Stimulated activated CD4-positive, alpha-beta T cell treated with anti-CD3 and anti-CD28 coated beads, Interleukin-12 subunit alpha, Interleukin-12 subunit beta, amount 100 ng/mL, for 24 hours (primary cell): ENCODE measurements around the gene RNF168.
"Not testable (repeated sequence)": the region's sequence is repeated elsewhere in the genome, so short reads cannot be mapped to it uniquely, and the experiment has no call there.

Source experiments
- DNase-seq, 2 experiments: peaks; one replicate each; pipeline ENCODE4 v3.0.0-alpha.2; 2020; ENCODE audit warnings: low read depth in 2 of 2

Gene RNF168

GRCh38 chr3:196471551-196471950 is 32.0 kb downstream of the RNF168 start:
- no peak for DNase-seq

GRCh38 chr3:196470182-196470581 is 33.4 kb downstream of the RNF168 start:
- DNase-seq, result not testable (repeated sequence)

- no peak for DNase-seq
Observed at GRCh38 chr3:196463804-196464203, 39.8 kb downstream of the RNF168 start.

- no peak for DNase-seq
Observed at GRCh38 chr3:196463478-196463756, 40.2 kb downstream of the RNF168 start.

- DNase-seq, result not testable (repeated sequence)
Observed at GRCh38 chr3:196462680-196463477, 40.7 kb downstream of the RNF168 start.

DNA sequence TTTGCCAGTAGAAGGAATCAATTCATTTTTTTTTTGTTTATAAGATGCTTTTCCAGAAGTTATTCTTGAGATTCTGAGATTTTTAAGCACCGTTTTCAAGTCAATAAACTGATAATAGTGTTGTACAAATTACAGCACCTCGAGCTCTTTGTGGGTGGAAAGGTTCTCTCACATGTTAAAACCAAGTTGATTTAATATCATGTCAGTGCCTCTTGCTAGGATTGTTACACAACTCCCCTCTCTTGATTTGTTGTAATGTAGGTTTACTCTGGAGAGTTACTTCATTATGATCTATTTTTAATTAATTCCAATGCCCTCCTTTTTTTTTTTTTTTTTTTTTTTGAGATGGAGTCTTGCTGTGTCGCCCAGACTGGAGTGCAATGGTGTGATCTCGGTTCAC is 45.5 kb downstream of the RNF168 start:
- no peak for DNase-seq

GRCh38 chr3:196457470-196457869 is 46.1 kb downstream of the RNF168 start:
- not testable (repeated sequence) for DNase-seq

DNA sequence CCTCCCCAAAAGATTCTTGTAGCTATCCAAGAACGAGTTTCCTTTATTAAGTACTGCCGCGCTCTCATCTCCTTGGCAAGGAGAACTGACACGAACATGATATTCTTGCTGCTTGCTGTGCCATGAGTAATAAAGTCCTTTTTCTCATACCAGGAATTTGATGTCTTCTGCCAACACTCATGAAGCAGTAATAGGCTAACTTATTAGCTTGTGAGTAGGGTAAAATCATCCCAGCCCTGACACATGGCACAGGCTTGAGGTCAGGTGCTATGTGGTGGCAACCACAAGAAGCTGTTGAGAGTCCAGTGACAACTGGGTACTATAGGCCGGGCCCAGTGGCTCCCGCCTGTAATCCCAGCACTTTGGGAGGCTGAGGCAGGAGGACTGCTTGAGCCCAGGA is 48.6 kb downstream of the RNF168 start:
- no peak for DNase-seq

GRCh38 chr3:196445391-196445790 is 58.2 kb downstream of the RNF168 start:
- DNase-seq, result not testable (repeated sequence)

- no peak for DNase-seq
Observed at GRCh38 chr3:196444500-196444894, 59.1 kb downstream of the RNF168 start.

DNA sequence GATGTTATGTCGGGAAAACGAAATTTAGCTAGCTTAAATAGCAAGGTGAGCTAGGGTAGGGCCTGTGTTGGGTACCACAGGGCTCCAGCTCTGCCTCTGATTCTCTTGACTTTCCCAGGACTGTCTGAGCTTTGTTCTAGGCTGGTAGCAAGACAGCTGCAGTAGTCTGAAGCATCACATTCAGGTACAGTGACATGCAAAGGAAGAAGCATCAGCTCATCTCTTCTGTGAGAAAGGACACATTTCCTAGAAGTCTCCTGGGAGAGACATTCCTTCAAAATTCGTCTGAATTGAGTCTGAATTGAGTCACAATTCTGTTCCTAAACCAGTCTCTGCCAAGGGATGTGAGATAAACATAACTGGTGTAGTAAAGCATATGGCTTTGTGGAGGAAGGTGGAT is 62.9 kb downstream of the RNF168 start:
- no peak for DNase-seq

- no peak for DNase-seq
Observed at GRCh38 chr3:196440041-196440537, 63.5 kb downstream of the RNF168 start.

DNA sequence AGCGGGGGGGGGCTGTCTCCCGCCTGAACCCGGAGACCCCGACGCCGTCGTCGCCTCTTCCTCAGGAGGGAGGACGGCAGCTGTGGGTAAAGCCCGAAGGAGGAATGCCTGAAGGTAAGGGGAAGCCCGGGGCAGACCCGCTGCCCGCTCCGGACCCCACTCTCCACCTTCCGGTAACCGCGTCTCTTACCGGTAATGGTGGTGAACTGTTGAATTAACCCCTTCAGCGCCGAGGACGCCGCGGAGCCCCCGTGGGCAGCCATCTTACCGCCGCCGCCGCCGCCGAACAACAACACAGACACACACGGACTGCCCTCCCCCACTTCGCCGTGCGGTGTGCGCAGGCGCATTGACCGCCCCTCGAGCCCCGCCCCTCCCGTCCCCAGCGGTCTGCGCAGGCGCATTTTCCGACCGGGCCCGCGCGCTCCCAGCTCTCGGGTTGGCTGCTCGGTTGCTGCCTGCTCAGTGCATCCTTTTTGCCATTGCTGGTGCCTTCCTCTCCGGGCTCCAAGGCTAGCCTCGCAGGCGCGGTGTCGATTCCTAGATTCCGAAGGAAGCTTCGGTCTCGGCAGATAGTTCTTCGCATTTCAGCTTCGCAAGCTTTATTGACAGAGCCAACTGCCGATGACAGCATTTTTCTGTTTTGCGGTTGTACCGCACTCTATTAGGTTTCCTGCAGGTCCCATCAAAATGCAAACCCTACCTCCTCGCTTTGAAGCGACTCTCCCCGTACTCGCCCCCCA is 71.3 kb downstream of the RNF168 start, which contains the start of gene UBXN7:
TSS of gene UBXN7 (minus strand) at position 291 of the 743 bp plus-strand sequence. CDS start at position 263, 28 bp downstream.
- peak; percentile 93 to 94 for DNase-seq

DNA sequence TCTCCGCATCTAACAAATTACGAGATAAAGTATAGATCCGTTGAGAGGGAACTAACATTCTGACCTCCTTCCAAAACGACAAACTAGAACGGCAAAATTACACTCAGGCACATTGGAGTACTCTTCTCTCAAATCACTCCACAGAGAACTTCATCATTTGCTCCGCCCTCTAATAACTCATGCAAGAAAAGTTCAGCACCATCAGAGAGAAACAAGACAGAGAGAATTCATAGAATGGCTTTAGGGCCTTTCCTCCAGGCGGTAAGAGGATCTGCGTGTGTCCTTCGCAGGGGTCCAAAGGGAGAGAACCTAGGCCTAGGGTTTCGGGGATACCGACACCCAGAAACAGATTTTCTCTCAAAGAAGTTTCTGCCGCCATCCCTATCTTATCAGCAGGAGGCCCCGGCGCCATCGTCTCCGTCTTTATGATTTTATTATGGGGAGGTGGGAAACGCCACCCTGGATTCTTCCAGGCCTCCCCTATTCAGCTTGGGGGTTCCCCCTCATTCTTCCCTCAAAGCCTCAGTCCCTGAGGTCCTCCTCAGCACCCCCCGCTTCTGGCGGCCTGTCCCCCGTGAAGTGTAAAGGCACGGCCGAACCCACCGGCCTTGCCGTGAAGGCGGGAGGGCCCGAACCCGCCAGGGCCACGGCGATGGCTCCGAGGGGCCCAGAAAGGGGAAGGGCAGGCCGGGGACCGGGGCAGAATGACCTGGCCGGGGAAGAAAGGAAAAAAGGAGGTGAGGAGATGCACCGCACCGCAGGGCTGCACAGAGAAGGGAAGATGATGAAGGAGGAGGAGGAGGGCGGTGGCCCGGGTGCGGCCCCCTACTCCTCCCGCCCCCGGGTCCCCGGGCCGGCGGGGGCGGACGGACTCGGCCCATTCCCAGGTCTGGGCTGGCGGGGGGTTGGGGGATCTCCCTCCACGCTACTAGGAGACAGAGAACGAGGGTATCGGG is 72.1 kb downstream of the RNF168 start:
- peak in 1 of 2 experiments; percentile 2 for DNase-seq

DNA sequence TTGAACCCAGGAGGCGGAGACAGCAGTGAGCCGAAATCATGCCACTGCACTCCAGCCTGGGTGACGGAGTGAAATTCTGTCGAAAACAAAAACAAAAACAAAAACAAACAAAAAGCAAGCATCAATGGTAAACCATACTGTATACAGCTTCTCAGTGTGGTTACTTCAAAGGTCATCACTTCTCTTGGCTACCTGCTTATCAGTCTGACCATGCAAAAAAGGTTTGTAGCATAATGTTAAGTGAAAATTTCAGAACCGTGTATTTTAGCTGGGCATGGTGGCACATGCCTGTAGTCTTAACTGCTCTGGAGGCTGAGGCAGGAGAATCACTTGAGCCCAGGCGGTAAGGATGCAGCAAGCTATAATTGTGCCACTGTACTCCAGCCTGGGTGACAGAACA is 75.5 kb downstream of the RNF168 start:
- DNase-seq, result no peak

DNA sequence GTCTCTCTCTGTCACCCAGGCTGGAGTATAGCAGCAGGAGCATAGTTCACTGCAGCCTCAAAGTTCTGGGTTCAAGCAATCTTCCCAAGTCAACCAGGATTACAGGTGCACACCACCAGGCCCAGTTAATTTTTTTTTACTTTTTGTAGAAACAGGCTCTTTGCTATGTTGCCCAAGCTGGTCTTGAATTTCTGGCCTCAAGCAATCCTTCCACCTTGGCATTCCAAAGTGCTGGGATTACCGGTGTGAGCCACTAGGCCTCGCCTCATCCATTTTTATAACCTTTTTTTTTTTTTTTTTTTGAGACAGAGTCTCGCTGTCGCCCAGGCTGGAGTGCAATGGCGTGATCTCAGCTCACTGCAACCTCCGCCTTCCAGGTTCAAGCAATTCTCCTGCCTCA is 79.1 kb downstream of the RNF168 start:
- not testable (repeated sequence) for DNase-seq

DNA sequence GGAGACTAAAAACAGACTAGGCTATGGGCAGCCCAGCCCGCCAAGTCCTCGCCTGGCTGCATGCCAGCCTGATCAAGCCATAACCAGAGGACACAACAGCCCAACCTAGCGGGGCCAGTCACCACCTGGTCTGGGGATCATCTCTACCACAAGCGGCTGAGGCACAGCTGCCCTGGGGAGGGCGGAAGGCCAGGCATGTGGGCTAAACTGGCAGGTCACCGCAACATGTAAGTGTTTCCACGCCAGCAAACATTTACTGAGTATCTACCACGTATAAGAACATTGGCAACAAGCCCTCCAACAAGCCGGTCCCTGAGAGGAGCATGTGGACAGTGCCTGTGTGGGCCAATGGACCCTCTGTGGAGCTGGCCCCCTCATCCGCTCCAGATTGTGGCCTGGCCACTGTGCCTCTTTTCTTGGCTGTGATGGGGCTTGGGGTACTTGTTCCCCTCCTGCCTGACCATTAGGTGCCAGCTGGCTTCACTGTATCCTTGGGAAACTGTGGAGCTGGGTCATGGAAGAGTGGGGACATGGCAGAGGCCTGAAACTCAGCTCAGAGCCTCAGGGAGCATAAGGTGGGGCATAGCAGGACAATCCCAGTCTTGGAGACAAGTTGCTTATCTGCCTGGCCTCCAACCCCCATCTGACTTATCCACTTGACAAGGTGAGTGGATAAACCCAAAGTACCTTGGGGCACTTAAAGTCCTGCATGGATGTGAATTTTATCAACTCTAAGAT is 80.4 kb downstream of the RNF168 start:
- no peak for DNase-seq

DNA sequence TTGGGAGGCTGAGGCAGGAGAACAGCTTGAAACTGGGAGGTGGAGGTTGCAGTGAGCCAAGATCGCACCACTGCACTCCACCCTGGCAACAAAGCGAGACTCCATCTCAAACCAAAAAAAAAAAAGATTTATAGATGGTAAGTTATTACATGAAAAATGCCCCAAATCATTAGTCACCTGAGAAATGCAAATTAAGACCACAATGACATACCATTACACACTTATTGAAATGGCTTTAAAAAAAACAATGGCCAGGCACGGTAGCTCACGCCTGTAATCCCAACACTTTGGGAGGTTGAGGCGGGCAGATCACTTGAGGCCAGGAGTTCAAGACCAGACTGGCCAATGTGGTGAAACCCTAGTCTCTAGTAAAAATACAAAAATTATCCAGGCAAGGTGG is 81.9 kb downstream of the RNF168 start:
- DNase-seq, result not testable (repeated sequence)

DNA sequence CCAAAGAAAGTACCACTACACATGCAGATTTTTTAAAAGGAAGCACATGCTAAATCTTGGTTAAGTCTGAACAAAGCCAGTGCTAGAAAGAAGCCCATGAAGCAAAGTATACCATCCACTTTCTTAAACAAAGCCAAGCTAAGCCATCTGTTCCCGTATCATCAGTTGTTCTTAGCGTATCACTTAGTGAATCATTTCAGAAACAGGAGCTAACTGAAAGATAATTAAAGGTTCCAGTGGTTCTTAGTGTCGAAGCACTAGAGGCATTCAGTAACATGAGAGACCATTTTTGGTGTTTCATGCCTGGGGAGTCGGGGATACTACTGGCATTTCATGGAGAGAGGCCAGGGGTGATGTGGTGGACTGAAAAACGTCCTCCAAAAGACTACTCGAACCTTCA is 84.2 kb downstream of the RNF168 start:
- no peak for DNase-seq
